HCT116 (cell line): ENCODE measurements around the gene FGFRL1. TPM values are rescaled to one million over a fixed set of nuclear protein-coding genes. Genes with fewer than 3 reads are reported as not detected.
A peak's percentile ranks its signal among the peaks of the same experiment; 100 is the strongest.

ENCODE experiments used
- ATAC-seq: fragments of 200-7000 bp; cut with Tn5 transposase; 2 replicates; pipeline ENCODE4 v1.9.1; 2020; ENCODE audit warnings: mild to moderate bottlenecking, moderate library complexity
- BruUV-seq: library from RNA; stranded (reverse); fragments of 400-500 nt; replicated peaks from 2 replicates; lab custom pipeline; 2021; lab: Mats Ljungman, UMichigan
- CTCF ChIA-PET: fragments of 300-600 bp; sonication (Branson Sonifier 250); formaldehyde crosslinking; loops from one replicate; lab custom pipeline; 2021; ENCODE audit warnings: antibody characterized with exemption; lab: Charles Lee
- POLR2A ChIA-PET: fragments of 300-600, 350-600 bp; sonication (Branson Sonifier 250); formaldehyde crosslinking; loops from one replicate; lab custom pipeline; 2021; ENCODE audit warnings: antibody characterized with exemption; lab: Charles Lee
- RAD21 ChIA-PET, 2 experiments: fragments of 300-600 bp; sonication (Branson Sonifier 250); formaldehyde crosslinking; loops; one replicate each; lab custom pipeline; 2023; ENCODE audit warnings: low total read pairs in 2 of 2; ENCODE audit not compliant: uncharacterized antibody in 2 of 2, unreplicated experiment in 2 of 2, low non-redundant PET in 1 of 2; lab: Charles Lee
- DNase-seq: peaks from one replicate; pipeline ENCODE4 v3.0.0-alpha.2; 2010; ENCODE audit warnings: low read depth, low spot score
- H2AFZ ChIP-seq: fragments of 200-600 bp; shearing (Covaris generic), sonication (generic); 2 replicates; pipeline ENCODE4 v1.6.1; 2017; ENCODE audit warnings: low read depth, mixed run types, mixed read lengths, antibody characterized with exemption, low read length; ENCODE audit not compliant: poor library complexity, severe bottlenecking
- H3K27ac ChIP-seq: 2 replicates; pipeline ENCODE4 v1.5.1; 2012; ENCODE audit warnings: low read depth, low read length
- H3K27me3 ChIP-seq: fragments of 200-600 bp; sonication (generic); 2 replicates; pipeline ENCODE4 v1.6.1; 2016; ENCODE audit warnings: mixed run types, low read length, mixed read lengths; ENCODE audit not compliant: insufficient read depth
- H3K36me3 ChIP-seq, 2 experiments: fragments of 200-500 bp in 1 of 2; fragments of 200-600 bp in 1 of 2; sonication (Bioruptor generic) in 1 of 2; sonication (generic) in 1 of 2; 2 replicates each; pipeline versions ENCODE4 v1.5.1 to v1.6.1; 2014 to 2016; ENCODE audit warnings: low read length in 2 of 2, inconsistent platforms in 1 of 2, mixed read lengths in 1 of 2, mixed run types in 1 of 2; ENCODE audit not compliant: insufficient read depth in 2 of 2, control insufficient read depth in 1 of 2
- H3K4me1 ChIP-seq, 2 experiments: fragments of 200-600 bp in 1 of 2; sonication (generic) in 1 of 2; 2 replicates each; pipeline versions ENCODE4 v1.5.1 to v1.6.1; 2012 to 2017; ENCODE audit warnings: low read length in 2 of 2, inconsistent platforms in 1 of 2, mild to moderate bottlenecking in 1 of 2, mixed read lengths in 1 of 2, mixed run types in 1 of 2, moderate library complexity in 1 of 2; ENCODE audit not compliant: insufficient read depth in 2 of 2, control insufficient read depth in 1 of 2
- H3K4me2 ChIP-seq: fragments of 200-600 bp; sonication (generic); 2 replicates; pipeline ENCODE4 v1.6.1; 2017; ENCODE audit warnings: mixed run types, low read length, mixed read lengths
- H3K4me3 ChIP-seq, 2 experiments: fragments of 200-600 bp in 1 of 2; sonication (generic) in 1 of 2; replicated peaks in 1 of 2; 2 replicates each; pipeline ENCODE4 v1.5.1; 2011 to 2016; ENCODE audit warnings: low read length in 2 of 2, control low read depth in 1 of 2, low read depth in 1 of 2, mild to moderate bottlenecking in 1 of 2, mixed read lengths in 1 of 2, mixed run types in 1 of 2
- H3K79me2 ChIP-seq: fragments of 200-600 bp; sonication (generic); 2 replicates; pipeline ENCODE4 v1.6.1; 2017; ENCODE audit warnings: mild to moderate bottlenecking, mixed run types, low read length, moderate library complexity, mixed read lengths; ENCODE audit not compliant: insufficient read depth
- H3K9ac ChIP-seq: fragments of 200-600 bp; sonication (generic); 2 replicates; pipeline ENCODE4 v1.6.1; 2016; ENCODE audit warnings: low read length, mixed read lengths
- H3K9me2 ChIP-seq: fragments of 200-600 bp; sonication (generic), shearing (Covaris generic); 2 replicates; pipeline ENCODE4 v1.6.1; 2017; ENCODE audit warnings: mixed run types, mild to moderate bottlenecking, moderate library complexity; ENCODE audit not compliant: insufficient read depth
- H3K9me3 ChIP-seq, 2 experiments: fragments of 200-500 bp in 1 of 2; fragments of 200-600 bp in 1 of 2; sonication (Bioruptor generic) in 1 of 2; sonication (generic) in 1 of 2; 2 replicates each; pipeline ENCODE4 v1.6.1; 2014 to 2017; ENCODE audit warnings: low read length in 2 of 2, mixed read lengths in 2 of 2, inconsistent platforms in 1 of 2, low read depth in 1 of 2, mild to moderate bottlenecking in 1 of 2, mixed run types in 1 of 2, moderate library complexity in 1 of 2; ENCODE audit not compliant: control insufficient read depth in 1 of 2, insufficient read depth in 1 of 2
- H4K20me1 ChIP-seq: fragments of 200-600 bp; sonication (generic), shearing (Covaris generic); 2 replicates; pipeline ENCODE4 v1.6.1; 2017; ENCODE audit warnings: mixed run types, mild to moderate bottlenecking, moderate library complexity; ENCODE audit not compliant: insufficient read depth
- EGR1 ChIP-seq: IDR thresholded peaks from 2 replicates; pipeline ENCODE4 v1.6.1; 2012; ENCODE audit warnings: low read depth
- JUND ChIP-seq: IDR thresholded peaks from 2 replicates; pipeline ENCODE4 v1.6.1; 2012
- POLR2AphosphoS5 ChIP-seq: IDR thresholded peaks from 2 replicates; pipeline ENCODE4 v1.6.1; 2011; ENCODE audit warnings: mild to moderate bottlenecking, low read depth, low read length, moderate library complexity
- RAD21 ChIP-seq: IDR thresholded peaks from 2 replicates; pipeline ENCODE4 v1.6.1; 2012; ENCODE audit warnings: low read depth, mild to moderate bottlenecking
- YY1 ChIP-seq: IDR thresholded peaks from 2 replicates; pipeline ENCODE4 v1.6.1; 2011; ENCODE audit warnings: low read length, low read depth, moderate library complexity, mild to moderate bottlenecking; ENCODE audit not compliant: insufficient replicate concordance; ENCODE audit errors: extremely low read depth
- intact Hi-C: fragments of 100-400 bp; cut with micrococcal nuclease; formaldehyde crosslinking; loops from 2 replicates; pipeline ENCODE4 v1.10.0; 2022
- total RNA-seq: library from RNA; stranded (reverse); gene quantifications from one replicate; pipeline ENCODE4 v1.2.1, GENCODE V29; 2021; ENCODE audit not compliant: unreplicated experiment
- TF ChIP-seq, protein P1 (sequence below), 3 experiments: fragments of 200-600 bp in 1 of 3; sonication (generic) in 1 of 3; IDR thresholded peaks in 2 of 3; conservative IDR thresholded peaks in 1 of 3; 2 replicates each; pipeline ENCODE4 v1.5.1; 2012 to 2017; ENCODE audit warnings: low read depth in 2 of 3, low read length in 2 of 3, antibody characterized with exemption in 1 of 3, borderline replicate concordance in 1 of 3, control low read depth in 1 of 3, mild to moderate bottlenecking in 1 of 3, mixed read lengths in 1 of 3, mixed run types in 1 of 3, moderate library complexity in 1 of 3; ENCODE audit not compliant: insufficient read depth in 1 of 3

Gene FGFRL1
- total RNA-seq, 1 experiment from 2014 or later, result 91.1 TPM

DNA sequence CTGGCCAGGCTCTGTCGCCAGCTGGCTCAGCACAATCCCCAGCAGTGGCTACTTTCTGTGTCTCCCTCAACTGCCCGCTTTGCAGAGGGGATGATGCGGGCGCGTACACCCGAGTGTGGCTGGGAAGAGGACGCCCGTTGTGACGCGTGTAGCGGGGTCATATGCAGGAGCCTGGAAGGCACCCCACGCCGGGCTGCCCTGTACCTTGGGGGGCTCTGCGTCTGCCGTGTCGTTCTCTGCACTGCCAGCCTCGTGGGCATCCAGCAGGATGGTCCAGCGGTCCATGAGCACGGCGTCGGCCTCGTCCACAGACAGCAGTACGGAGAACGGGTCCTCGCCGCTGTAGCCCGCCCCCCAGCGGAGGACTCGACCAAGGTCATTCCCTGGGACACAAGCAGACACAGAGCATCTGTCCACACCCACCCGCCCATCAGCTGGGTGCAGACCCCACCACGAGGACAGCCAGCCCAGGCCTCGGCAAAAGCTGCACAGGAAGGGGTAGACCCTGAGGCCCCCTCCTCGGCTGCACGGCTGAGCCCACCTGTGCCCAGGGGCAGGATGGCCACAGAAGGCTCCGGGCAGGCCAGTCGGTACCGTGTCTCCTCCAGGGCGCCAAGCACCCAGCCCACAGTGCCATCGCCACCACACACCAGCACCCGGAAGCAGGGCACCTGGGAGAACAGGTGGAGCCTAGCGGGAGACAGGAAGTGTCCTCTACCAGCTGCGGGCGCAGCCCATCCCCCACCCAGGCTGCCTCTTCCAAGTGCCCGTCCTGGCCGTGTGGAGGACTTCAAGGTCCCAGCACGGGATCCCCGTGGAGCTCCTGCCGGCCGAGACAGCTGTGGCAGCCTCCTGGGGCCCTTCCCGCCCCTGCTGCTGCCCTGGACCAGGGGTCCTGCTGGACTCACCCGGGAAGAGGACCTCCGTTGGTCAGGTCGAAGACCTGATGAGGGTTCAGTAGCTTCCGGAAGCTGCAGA is 48.9 kb upstream of the FGFRL1 start:
- H3K36me3 ChIP-seq, result no peaks in the 10 kb centered on the region
- peak overlapping the region; percentile 74 for H3K27ac ChIP-seq
- H2AFZ ChIP-seq, result no peak overlapping the region
- BruUV-seq, result TSS peak; percentile 46
- H3K9me2 ChIP-seq, result no peaks in the 10 kb centered on the region
- no peaks in the 10 kb centered on the region; the same call in 1 of the 2 replicates for H3K79me2 ChIP-seq
- POLR2A ChIA-PET, result no interaction called here
- H3K4me2 ChIP-seq, result peak overlapping the region; percentile 89
- H3K4me3 ChIP-seq, result peak overlapping the region; percentile 64 to 72
- H3K4me1 ChIP-seq, result peaks cover 5 to 20% of the 10 kb centered on the region in 2 experiments; a peak in 3 of 4 replicates
- RAD21 ChIA-PET, result interaction anchor here (0.6 to 1.6 kb wide), 2 partner anchors 25 to 137 kb away, joined by 4 read pairs; partner anchors contain the start of genes CPLX1 (in 1 of the 2) and IDUA (in 1 of the 2)
- no peaks in the 10 kb centered on the region for H4K20me1 ChIP-seq
- H3K9ac ChIP-seq, result peak overlapping the region; percentile 74
- ATAC-seq (peak; percentile 74), DNase-seq (no peak)
- intact Hi-C loops, result no loop called here
- H3K27me3 ChIP-seq, result no peaks in the 10 kb centered on the region
- TF ChIP-seq, protein P1, sequence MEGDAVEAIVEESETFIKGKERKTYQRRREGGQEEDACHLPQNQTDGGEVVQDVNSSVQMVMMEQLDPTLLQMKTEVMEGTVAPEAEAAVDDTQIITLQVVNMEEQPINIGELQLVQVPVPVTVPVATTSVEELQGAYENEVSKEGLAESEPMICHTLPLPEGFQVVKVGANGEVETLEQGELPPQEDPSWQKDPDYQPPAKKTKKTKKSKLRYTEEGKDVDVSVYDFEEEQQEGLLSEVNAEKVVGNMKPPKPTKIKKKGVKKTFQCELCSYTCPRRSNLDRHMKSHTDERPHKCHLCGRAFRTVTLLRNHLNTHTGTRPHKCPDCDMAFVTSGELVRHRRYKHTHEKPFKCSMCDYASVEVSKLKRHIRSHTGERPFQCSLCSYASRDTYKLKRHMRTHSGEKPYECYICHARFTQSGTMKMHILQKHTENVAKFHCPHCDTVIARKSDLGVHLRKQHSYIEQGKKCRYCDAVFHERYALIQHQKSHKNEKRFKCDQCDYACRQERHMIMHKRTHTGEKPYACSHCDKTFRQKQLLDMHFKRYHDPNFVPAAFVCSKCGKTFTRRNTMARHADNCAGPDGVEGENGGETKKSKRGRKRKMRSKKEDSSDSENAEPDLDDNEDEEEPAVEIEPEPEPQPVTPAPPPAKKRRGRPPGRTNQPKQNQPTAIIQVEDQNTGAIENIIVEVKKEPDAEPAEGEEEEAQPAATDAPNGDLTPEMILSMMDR (IDR thresholded peaks at IDR 0.05 in 2 of 3, conservative IDR thresholded peaks at IDR 0.05 in 1 of 3; ENCODE audit: borderline replicate concordance in 1 of 3, insufficient read depth in 1 of 3, low read depth in 2 of 3, low read length in 2 of 3), result peak in 1 of 3 experiments; percentile 36; a peak in 3 of 6 replicates
- TF ChIP-seq POLR2AphosphoS5, result peak; percentile 80
- peak; percentile 14 for TF ChIP-seq YY1
- TF ChIP-seq RAD21, result no peak
- TF ChIP-seq JUND, result no peak
- no peak for TF ChIP-seq EGR1
- CTCF ChIA-PET, result no interaction called here
- no peaks in the 10 kb centered on the region for H3K9me3 ChIP-seq
